Activated CD4-positive, alpha-beta T cell treated with anti-CD3 and anti-CD28 coated beads, Interleukin-2, amount 50 U/mL, for 24 hours (primary cell): ENCODE results near the gene ADAD2.
A peak's percentile ranks its signal among the peaks of the same experiment; 100 is the strongest.

ENCODE experiments used
- DNase-seq, 2 donors: peaks; one replicate each; pipeline ENCODE4 v3.0.0-alpha.2; 2020; ENCODE audit warnings: low read depth in 1 of 2, low spot score in 1 of 2

The ADAD2 gene

DNA sequence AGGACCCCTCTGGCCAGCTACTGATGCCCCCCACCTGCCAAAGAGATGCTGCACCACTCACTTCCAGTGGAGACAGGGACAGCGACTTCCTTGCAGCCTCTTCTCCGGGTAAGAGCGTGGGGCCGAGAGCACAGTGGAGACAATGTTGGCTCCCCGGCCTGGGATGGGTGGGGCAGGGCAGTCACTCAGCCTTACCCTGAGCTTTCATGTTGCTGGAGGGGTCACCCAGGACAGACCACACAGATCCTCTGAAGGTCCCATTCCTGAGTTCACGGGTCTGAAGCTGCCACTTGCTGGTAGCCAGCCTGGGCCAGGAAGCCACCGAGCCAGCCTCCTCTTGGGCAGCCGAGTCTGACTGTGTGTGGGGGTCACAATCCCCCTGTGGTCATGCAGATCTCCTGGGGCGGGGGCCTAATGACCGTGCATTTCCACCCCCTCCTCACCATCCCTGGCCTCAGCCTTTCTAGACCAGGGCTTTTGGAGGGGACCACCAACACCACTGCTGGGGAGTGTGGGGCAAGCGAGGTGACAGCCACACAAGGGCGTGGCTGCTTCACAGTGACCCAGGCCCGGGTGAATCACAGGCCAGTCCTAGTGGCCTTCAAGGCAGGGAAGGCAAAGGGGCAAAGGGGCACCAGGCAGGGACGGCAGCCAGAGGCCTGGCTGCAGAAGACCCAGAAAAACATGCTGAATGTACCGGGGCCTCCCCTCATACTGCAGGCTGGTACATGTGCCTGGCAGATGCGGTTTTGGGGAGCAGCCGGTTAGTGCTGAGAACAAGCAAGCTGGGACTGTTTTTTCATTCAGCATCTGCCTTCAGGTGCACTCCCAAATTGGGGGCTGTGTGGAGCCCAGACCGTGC, 14.5 kb upstream of the ADAD2 start:
- no peak for DNase-seq

DNA sequence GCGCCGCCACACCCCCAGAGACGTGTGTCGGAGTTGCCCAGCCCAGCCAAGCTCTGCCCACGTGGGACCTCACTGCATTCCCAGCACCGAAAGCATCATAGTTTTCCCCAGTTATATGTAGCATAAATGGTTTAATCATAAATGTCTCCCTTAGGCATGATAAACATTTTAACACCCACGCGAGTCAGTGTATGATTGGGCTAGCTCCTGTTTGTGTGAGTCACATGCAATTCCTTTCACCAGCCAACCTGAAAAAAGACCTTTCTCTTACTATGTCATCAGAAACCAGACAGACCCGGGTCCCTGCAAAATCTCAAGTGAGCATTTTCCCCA, 13.2 kb upstream of the ADAD2 start:
- no peak for DNase-seq

DNA sequence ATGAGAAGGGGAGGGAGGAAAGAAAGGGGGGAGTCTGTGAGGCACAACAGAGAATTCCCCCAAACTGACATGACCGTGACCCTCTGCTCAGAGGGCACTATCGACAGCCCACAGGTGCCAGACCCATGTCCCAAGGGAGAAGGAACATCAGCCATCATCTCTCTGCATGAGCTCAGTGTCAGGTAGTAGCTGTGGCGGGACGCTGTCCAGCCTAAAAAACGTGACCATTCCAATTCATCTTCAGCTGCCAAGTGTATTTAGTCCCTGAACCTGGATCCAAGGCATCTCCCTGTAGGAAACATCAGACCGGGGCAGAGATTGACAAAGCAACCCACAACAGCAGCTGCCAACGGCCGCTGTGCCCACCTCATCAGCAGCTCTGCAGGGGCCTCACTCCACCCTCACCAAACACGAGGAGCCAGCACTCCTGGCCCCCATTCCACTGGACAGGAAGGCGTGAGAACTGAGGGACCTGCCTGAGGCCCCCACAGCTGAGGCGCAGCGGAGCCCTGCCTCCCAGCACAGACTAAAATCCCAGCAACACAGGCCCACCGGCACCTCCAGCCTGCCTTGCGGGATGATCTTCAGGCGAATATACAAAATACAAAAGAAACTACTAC, 12.7 kb upstream of the ADAD2 start:
- DNase-seq = no peak

DNA sequence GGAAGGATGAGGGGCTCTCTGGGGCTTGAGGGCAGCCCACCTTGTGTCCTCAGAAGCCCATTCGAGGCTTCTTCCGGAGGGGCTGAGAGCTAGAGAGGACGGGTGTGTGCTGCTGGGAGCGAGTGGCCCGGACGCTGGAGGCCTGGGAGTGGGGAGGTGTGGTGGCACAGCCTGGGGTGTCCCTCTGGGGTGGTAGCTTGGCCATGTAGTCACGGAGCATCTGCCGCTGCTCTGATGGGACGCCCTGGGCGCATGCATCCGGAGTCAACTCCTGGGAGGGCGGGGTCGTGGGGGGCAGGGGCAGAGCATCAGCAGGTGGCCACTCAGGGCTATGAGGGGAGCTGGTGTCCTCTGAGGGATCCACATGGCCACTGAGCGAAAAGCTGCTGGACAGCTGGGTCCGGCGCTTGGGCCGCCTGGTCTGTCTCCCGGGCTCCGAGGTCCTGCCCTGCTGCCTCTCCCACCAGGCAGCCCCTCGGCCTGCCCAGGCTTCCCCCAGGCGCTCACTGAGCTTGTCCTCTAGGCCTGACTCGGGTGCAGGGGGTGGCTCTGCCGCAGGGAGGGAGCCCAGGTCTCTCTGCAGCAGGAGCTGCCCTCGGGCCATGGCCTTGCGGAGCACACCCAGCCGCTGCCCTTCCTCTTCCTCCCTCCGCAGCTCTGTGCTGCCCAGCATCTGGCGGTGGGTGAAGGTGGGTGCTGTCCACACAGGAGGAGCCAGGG, 11.9 kb upstream of the ADAD2 start:
- no peak for DNase-seq

DNA sequence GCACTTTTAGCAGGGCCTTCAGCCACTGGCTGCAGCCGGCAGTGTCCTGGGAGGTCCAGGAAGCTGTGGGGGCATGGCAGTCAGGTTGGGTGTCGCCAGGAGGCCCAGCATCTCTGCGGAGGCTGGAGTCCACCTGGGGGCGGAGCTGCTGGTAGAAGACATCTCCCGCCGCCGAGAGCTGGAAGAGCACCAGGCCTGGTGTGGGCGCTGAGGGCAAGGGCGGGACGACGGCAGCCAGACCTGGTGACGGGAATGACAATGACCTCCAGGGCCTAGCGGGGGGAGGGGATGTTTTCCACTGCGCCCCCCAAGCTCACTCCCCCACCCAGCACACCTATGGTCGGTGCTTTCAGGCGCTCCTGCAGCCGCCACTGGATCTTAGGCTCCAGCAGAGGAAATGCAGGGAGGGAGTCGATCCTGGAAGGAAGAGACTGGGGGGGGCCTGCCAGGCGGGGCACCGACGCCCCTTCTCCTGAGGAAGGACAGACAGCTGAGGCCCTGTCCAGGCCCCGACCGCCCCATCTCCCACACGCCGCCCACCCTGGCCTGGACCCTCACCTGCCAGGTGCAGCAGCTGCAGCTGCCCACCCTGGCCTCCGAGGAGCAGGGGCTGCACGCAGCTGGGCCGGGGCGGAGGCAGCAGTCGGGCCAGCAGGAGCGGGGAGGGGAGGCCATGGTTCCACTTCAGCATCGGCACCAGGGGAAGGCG, 11.2 kb upstream of the ADAD2 start:
- DNase-seq = no peak

DNA sequence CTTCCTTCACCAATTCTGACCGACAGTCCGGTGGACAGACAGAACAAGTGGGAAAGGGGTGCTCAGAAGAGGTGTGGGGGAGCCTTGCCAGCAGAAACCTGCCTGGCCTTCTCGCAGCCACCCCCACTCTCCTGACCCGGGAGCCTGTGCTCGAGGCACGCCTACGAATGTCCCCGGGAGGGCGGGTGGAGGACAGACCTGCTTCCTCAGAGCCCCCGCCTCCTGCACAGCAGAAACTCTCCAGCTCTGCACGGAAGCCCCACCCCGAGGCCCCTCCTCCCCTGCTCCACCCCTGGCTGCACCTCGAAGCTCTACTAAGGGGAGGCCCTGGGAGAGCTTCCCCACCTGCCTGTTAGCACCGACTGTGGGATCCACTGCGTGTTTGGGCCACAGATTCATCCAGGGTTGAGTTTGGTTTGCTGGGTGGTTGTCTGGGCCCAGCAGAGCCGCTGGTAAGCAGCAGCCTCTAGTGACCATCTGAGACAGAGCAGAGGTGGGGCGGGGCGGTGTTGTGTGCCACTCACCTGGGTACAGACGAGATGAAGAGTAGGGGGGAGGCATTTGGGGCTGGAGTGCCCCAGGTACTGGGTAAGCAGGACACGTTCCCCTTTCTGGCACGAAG, 10.3 kb upstream of the ADAD2 start:
- DNase-seq = no peak

DNA sequence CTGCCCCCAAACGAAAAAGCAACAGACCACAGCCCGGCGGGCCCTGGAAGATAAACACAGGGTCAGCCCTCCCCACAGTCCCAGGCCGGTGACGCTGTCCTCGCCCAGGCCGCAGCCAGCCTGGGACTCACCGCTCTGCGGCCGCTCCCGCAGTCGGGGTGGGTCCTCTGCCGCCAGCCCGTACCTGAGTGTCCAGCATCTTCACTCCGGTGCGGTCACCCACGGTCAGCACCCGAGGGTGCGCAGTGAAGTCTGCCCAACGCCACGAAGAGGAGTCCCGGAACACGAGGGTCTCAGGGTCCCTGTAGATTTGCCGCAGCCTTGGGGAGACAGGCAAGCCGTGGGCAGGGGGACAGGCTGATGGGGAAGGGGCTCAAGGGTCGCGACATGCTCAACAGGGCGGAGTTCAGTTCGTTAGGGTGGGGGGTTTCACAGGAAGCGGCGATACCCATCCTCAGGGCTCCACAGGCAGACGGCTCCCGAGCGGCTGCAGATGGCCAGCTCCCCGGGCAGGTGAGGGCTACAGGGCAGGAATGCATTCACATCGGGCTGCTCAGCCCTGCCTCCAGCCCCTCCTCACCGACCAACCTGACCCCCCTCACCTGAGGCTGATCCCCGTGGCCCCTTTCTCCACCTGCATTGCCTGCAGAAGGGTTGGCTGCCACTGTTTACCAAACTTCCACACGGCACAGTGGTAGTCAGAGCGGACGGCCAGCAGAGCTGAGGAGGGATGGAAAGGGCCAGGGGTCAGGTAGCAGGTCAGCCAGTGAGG, 9.6 kb upstream of the ADAD2 start:
- DNase-seq = no peak

DNA sequence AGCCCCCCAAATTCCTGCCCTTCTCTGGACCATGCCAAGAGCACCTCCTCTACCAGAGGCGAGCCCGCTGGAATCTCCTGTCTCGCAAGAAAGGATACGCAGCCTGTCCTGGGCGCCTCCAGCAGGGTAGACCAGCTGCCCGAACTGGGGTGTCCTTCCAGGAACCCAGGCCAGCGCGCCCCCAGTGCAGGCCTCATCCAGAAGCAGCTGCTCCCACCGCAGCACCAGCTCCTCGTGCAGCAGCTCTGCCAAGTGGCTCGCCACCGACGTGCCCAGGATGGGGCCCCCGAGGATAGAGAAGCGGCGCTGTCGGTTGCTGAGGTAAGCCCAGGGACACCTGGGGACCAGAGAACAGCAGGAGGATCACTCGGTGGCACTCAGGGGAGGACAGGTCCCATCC, 8.9 kb upstream of the ADAD2 start:
- no peak for DNase-seq

DNA sequence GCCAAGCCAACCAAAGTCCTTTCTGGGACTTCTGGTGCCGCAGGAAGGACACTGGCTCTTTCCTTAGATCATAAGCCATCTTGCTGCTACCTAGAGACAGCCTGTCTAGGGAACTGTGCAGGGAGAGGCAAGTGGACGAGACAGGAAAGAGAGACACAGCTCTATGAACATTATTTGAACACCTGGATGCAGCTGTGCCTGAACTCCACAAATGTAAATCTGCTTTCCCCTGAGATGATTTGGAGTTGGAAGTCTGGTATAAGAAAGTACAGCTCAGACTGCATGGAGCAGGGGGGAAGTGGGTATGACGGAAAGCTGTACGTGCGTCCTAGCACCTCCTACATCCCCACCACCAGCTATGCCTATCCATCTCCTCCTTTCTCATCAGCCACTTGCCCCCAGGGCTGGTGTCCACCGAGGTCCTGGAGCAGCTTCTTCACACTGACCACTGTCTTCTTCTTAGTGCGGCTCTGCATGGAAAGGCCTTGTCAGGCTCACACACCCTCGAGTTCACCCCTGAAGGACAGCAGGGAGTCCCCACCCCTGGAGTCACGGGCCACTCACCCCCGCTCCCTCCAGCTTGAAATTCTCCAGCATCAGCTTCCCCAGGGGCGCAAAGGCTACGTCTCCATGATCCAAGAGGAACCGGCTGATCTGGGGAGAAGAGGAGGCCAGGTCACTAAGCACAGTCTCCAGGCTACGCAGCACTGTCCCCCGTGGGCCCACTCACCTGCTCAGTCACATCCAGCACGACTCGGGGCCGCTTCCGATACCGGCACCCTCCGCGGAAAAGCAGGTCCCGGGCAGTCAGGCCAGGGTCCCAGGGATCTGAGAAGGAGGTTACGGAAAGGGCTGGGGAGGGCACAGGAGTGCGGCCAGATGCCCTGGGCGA, 8.0 kb upstream of the ADAD2 start:
- DNase-seq = no peak

DNA sequence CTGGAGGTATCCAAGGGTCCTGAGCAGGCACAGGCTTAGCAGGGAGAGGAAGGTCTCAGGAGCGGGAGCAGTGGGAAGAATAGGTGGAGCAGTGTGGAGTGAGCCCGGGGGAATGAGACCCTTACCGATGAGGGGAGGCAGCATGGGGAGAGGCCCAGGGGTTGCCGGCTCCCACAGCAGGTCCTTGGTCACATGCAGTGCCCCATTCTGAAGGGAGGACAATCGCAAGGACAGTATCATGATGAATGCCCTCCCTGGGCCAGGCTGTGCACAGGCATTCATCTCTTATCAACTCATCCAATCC, 7.4 kb upstream of the ADAD2 start:
- no peak for DNase-seq

DNA sequence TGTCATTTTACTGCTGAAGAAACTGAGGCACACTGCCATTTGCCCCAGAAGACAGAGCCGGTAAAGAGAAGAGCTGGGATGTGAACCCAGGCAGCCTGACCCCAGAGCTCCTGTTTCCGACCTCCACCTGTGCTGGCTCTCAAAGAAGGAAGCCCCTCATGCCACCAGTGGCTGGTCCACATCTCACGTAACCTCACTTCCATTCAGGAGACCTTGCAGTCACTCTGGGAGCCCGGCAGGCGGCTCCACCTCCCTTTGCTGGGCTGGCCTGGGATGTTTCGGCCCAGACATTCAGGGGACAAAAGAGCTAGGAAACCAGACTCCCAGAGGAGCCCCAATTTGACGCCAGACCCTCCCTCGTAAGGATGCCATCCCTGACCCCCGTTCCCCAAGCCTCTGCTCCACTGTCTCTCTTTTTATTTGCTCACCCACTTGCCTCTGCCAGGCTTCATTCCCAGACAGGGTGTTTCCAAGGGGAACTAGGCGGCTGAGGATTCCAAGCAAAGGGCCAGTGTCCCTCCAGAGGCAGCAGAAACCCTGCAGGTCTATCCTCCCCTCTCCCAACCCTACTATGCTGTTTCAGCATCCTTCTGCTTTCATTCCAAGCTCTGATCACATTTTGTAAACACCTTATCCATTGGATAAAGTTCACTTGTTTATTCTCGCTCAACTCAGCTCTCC, 6.9 kb upstream of the ADAD2 start:
- DNase-seq = no peak

DNA sequence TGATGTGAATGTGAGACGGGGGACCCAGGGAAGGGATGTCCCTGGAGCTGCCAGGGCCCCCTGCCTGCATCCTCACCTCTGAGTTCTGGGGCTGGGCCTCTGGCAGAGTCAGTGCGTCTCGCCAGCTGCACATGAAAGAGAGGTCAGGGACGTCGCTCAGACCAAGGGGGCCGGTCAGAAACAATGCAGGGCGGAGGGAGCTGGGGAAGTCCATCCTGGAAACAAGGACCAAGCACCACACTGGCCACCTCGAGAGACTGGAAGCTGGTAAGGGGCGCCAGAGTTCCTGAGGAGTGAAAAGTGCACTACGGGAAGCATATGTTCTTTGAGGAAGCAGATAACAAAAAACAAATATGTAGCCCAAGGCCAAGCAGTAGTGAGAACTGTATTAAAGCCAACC, 6.2 kb upstream of the ADAD2 start:
- DNase-seq = no peak

DNA sequence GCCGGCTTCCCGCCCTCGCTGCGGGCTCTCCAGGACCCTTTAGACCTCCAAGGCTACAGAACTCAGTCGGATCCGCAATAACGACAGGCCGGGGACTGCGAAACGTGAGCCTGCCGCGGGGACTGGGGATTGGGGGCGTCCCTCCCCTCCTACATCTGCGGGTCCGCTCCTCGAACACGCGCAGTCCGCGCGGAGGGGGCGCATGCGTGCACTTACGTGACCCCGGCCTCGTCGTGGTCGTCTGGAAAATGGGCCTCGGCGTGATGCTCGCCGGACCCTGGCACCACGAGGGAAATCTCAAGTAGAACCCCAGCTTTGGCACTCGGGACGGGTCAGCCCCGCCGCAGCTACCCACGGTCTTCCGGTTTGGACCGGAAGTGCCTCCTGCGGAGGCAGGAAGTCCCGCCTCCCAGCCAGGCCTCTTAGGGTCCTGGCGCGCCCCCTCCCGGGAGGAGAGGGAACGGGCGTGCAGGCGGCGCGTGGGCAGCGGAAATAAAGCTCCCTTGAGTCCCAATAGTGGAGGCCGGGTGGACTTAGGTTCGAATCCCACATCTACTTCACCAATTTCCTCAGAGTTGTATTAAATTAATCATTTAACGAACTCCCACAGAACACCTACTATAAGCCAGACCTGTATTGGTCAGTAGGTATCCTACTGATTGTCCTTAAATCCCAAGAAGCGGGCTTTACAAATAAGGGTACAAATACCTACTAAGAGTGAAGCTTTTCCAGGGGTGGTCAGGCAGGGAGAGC, 4.1 kb upstream of the ADAD2 start, which contains the start of gene TAF1C:
TSS of gene TAF1C (minus strand) at position 373 of the 753 bp plus-strand sequence. CDS start 2,069 bp downstream, outside the sequence.
- DNase-seq = peak; percentile 86 to 89

DNA sequence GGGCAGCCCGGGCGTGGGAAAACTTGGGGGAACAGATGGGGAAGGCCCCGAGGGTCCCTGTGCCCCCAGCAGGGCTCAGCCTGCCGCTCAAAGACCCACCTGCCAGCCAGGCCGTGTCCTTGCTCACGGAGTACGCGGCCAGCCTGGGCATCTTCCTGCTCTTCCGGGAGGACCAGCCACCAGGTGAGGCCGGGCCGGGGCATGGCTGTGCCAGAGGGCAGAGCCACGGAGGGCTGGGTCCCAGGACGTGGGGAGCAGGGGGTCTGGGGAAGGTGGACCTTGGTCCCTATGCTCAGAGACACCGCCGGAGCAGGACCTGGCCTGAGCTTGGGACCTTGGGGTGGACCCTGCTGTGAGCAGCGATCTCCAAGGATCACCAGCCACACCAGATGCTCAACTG, 509 bp downstream of the ADAD2 start:
- no peak for DNase-seq

DNA sequence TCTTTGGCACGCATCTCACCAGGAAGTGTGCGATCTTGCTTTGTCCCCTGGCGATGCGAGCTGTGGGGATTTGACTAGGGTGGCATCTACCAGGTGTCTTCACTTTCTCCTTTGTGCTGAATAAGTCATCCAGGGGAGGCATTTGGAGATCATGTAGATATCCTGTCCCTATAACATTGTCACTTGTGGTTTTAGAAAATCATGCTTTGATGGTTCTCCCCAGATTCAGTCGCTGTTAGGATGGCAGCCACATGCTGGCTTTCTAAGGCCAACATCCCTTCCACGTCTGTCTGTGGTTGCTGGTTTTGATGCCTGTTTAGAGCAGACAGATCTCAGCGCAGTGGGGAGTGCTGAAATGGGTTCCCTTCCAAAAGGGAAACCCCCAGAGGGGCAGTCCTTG, 2.5 kb downstream of the ADAD2 start:
- DNase-seq = no peak

DNA sequence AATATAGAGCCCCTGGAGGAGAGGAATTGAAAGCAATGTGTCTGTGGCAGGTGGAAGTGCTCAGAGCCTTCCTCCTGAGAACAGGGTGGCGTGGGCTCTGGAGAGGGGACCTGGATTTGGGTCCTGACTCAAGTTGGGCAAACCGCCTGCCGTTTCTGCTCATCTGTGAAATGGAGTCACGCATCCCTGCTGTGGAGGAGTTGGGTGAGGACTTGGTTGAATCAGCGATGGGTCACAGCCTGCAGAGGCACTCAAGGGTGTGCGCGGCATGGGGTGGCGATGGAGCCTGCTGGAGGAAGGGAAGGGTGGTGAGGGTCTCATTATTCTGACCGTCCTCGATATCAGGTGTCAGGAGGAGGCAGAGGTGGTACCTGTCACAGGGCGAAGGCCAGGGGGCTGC, 3.1 kb downstream of the ADAD2 start:
- DNase-seq = no peak

DNA sequence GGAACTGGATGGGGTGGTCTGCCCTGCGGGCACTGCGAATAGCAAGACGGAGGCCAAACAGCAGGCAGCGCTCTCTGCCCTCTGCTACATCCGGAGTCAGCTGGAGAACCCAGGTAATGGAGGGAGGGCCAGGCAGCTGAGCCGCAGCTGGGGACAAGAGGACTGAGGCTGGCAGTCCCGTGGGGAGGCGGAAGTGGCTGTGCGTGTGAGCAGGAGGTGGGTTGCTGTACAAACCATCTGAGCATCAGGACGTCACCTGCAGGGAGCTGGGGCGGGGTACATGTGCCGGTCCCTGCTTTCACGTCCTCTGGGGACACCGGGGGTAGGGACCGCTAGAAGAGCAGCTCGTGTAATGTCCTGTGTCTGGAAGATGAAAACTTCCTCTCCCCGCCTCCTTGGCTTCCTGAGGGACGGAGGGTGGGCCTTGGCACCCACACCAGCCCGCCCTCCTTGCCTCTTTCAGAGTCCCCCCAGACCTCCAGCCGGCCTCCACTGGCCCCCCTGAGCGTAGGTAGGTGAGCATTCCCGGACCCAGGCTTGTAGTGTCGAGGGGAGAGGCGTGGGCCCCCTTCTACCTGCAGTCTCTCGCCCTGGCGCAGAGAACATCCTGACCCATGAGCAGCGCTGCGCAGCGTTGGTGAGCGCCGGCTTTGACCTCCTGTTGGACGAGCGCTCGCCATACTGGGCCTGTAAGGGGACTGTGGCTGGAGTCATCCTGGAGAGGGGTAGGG, 3.7 kb downstream of the ADAD2 start:
- no peak for DNase-seq
